Activated T-cell treated with anti-CD3 and anti-CD28 coated beads, Interleukin-2, amount 50 U/mL, for 24 hours (primary cell): Measurements from ENCODE around the gene UBE2L6.

Experiments used
- DNase-seq: peaks from one replicate; pipeline ENCODE4 v3.0.0-alpha.2; 2020
- H3K27ac Mint-ChIP-seq: 2 replicates; pipeline ENCODE4 v1.8.0; 2020; ENCODE audit warnings: mild to moderate bottlenecking, mixed read lengths
- H3K27me3 Mint-ChIP-seq: 2 replicates; pipeline ENCODE4 v1.8.0; 2020; ENCODE audit warnings: mixed read lengths
- H3K36me3 Mint-ChIP-seq: 2 replicates; pipeline ENCODE4 v1.8.0; 2020; ENCODE audit warnings: low read depth, mixed read lengths
- H3K4me1 Mint-ChIP-seq: 2 replicates; pipeline ENCODE4 v1.8.0; 2020; ENCODE audit warnings: low read depth, mixed read lengths
- H3K4me3 Mint-ChIP-seq: 2 replicates; pipeline ENCODE4 v1.8.0; 2020; ENCODE audit warnings: mild to moderate bottlenecking, moderate library complexity, mixed read lengths
- H3K9me3 Mint-ChIP-seq: 2 replicates; pipeline ENCODE4 v1.8.0; 2020; ENCODE audit warnings: mixed read lengths

UBE2L6 gene

GRCh38 chr11:57567515-57568329 is at the start of gene UBE2L6:
Gene UBE2L6, minus strand, starts transcription at chr11:57567672. Its CDS starts 61 bp downstream, at chr11:57567611.
- H3K4me1 Mint-ChIP-seq: peaks cover 41% of the 10 kb centered on the region
- H3K4me3 Mint-ChIP-seq: peak within 1 kb of the TSS; percentile 96
- no peaks in the 10 kb centered on the region for H3K27me3 Mint-ChIP-seq
- H3K36me3 Mint-ChIP-seq: peaks cover 40% of the 10 kb centered on the region
- H3K27ac Mint-ChIP-seq: peak within 1 kb of the TSS; percentile 99
- no peaks in the 10 kb centered on the region for H3K9me3 Mint-ChIP-seq
- peak; percentile 84 for DNase-seq

- DNase-seq: no peak
- Mint-ChIP-seq H3K27me3 (peaks cover 13% of the 10 kb centered on the region), H3K4me1 (no peaks in the 10 kb centered on the region), H3K4me3 (no peak overlapping the region), H3K9me3 (peaks cover 7% of the 10 kb centered on the region), H3K27ac (no peak overlapping the region), H3K36me3 (no peaks in the 10 kb centered on the region)
Measured at GRCh38 chr11:57616595-57616994, 49.1 kb upstream of the UBE2L6 start.

- Mint-ChIP-seq H3K4me3 (no peak overlapping the region), H3K9me3 (peaks cover 7% of the 10 kb centered on the region), H3K27me3 (peaks cover 15% of the 10 kb centered on the region), H3K27ac (no peak overlapping the region), H3K4me1 (no peaks in the 10 kb centered on the region), H3K36me3 (no peaks in the 10 kb centered on the region)
- no peak for DNase-seq
Measured at GRCh38 chr11:57615308-57615707, 47.8 kb upstream of the UBE2L6 start.

GRCh38 chr11:57614234-57614772 is 46.8 kb upstream of the UBE2L6 start:
- Mint-ChIP-seq H3K4me1 (no peaks in the 10 kb centered on the region), H3K4me3 (no peak overlapping the region)

GRCh38 chr11:57610170-57610569 is 42.7 kb upstream of the UBE2L6 start:
- no peaks in the 10 kb centered on the region for H3K36me3 Mint-ChIP-seq
- H3K4me3 Mint-ChIP-seq: no peak overlapping the region
- no peak for DNase-seq
- H3K27me3 Mint-ChIP-seq: peaks cover 7% of the 10 kb centered on the region
- H3K27ac Mint-ChIP-seq: no peak overlapping the region
- H3K9me3 Mint-ChIP-seq: no peaks in the 10 kb centered on the region
- no peaks in the 10 kb centered on the region for H3K4me1 Mint-ChIP-seq

More at GRCh38 chr11:57614234-57614772, 46.8 kb upstream of the UBE2L6 start:
- Mint-ChIP-seq H3K27me3 (peaks cover 15% of the 10 kb centered on the region), H3K9me3 (peaks cover 2% of the 10 kb centered on the region), H3K27ac (no peak overlapping the region), H3K36me3 (no peaks in the 10 kb centered on the region)
- DNase-seq: no peak

GRCh38 chr11:57605028-57605420 is 37.6 kb upstream of the UBE2L6 start:
- Mint-ChIP-seq H3K9me3 (no peaks in the 10 kb centered on the region), H3K27ac (no peak overlapping the region), H3K4me3 (no peak overlapping the region), H3K4me1 (no peaks in the 10 kb centered on the region), H3K27me3 (peaks cover 5% of the 10 kb centered on the region), H3K36me3 (no peaks in the 10 kb centered on the region)
- DNase-seq: no peak

- DNase-seq: no peak
- no peaks in the 10 kb centered on the region for H3K36me3 Mint-ChIP-seq
- H3K4me3 Mint-ChIP-seq: no peak overlapping the region
- H3K27me3 Mint-ChIP-seq: peaks cover 11% of the 10 kb centered on the region
- no peaks in the 10 kb centered on the region for H3K9me3 Mint-ChIP-seq
- H3K27ac Mint-ChIP-seq: no peak overlapping the region
- H3K4me1 Mint-ChIP-seq: no peaks in the 10 kb centered on the region
Measured at GRCh38 chr11:57604296-57605027, 37.0 kb upstream of the UBE2L6 start.

- H3K36me3 Mint-ChIP-seq: no peaks in the 10 kb centered on the region
- no peak overlapping the region for H3K4me3 Mint-ChIP-seq
- DNase-seq: no peak
- peaks cover 33% of the 10 kb centered on the region for H3K27me3 Mint-ChIP-seq
- H3K9me3 Mint-ChIP-seq: no peaks in the 10 kb centered on the region
- H3K27ac Mint-ChIP-seq: no peak overlapping the region
- H3K4me1 Mint-ChIP-seq: no peaks in the 10 kb centered on the region
Measured at GRCh38 chr11:57601297-57601696, 33.8 kb upstream of the UBE2L6 start.

- Mint-ChIP-seq H3K27ac (no peak overlapping the region), H3K4me3 (no peak overlapping the region), H3K36me3 (no peaks in the 10 kb centered on the region), H3K27me3 (peaks cover 33% of the 10 kb centered on the region), H3K9me3 (no peaks in the 10 kb centered on the region), H3K4me1 (no peaks in the 10 kb centered on the region)
- DNase-seq: no peak
Measured at GRCh38 chr11:57599381-57599780, 31.9 kb upstream of the UBE2L6 start.

- Mint-ChIP-seq H3K27me3 (peaks cover 33% of the 10 kb centered on the region), H3K27ac (no peak overlapping the region), H3K4me1 (no peaks in the 10 kb centered on the region), H3K9me3 (no peaks in the 10 kb centered on the region), H3K36me3 (no peaks in the 10 kb centered on the region), H3K4me3 (no peak overlapping the region)
- no peak for DNase-seq
Measured at GRCh38 chr11:57598831-57599155, 31.3 kb upstream of the UBE2L6 start.

- Mint-ChIP-seq H3K27ac (no peak overlapping the region), H3K9me3 (no peaks in the 10 kb centered on the region), H3K36me3 (no peaks in the 10 kb centered on the region), H3K4me3 (no peak overlapping the region), H3K27me3 (peaks cover 33% of the 10 kb centered on the region), H3K4me1 (no peaks in the 10 kb centered on the region)
- DNase-seq: no peak
Measured at GRCh38 chr11:57597916-57598830, 30.7 kb upstream of the UBE2L6 start.

GRCh38 chr11:57597461-57597915 is 30.0 kb upstream of the UBE2L6 start, which contains the start of gene SERPING1:
Gene SERPING1, plus strand, starts transcription at chr11:57597685. Its CDS starts 586 bp downstream, at chr11:57598271.
- H3K36me3 Mint-ChIP-seq: no peaks in the 10 kb centered on the region
- H3K4me1 Mint-ChIP-seq: no peaks in the 10 kb centered on the region
- DNase-seq: no peak
- H3K9me3 Mint-ChIP-seq: no peaks in the 10 kb centered on the region
- H3K4me3 Mint-ChIP-seq: no peak within 1 kb of the TSS
- no peak within 1 kb of the TSS for H3K27ac Mint-ChIP-seq
- peaks cover 33% of the 10 kb centered on the region for H3K27me3 Mint-ChIP-seq

GRCh38 chr11:57596266-57596885 is 28.9 kb upstream of the UBE2L6 start:
- Mint-ChIP-seq H3K4me1 (no peaks in the 10 kb centered on the region), H3K4me3 (no peak overlapping the region)

More at GRCh38 chr11:57596266-57596885, 28.9 kb upstream of the UBE2L6 start:
- no peak for DNase-seq
- Mint-ChIP-seq H3K27me3 (peaks cover 33% of the 10 kb centered on the region), H3K9me3 (no peaks in the 10 kb centered on the region), H3K27ac (no peak overlapping the region), H3K36me3 (no peaks in the 10 kb centered on the region)
